GM12874 (cell line): Measurements from ENCODE around the gene FOXA2.

Experiments used
- CTCF ChIP-seq: IDR thresholded peaks from 2 replicates; pipeline ENCODE4 v1.5.1; 2011; ENCODE audit warnings: low read depth, mild to moderate bottlenecking, control low read depth, low read length, moderate library complexity; ENCODE audit not compliant: insufficient read depth

Gene FOXA2

GRCh38 chr20:22574545-22575086, 9.8 kb downstream of the FOXA2 start:
- no peak for TF ChIP-seq CTCF

GRCh38 chr20:22572491-22572890, 11.9 kb downstream of the FOXA2 start:
- TF ChIP-seq CTCF, result no peak

GRCh38 chr20:22572023-22572422, 12.3 kb downstream of the FOXA2 start:
- TF ChIP-seq CTCF, result no peak

- TF ChIP-seq CTCF, result no peak
Observed at GRCh38 chr20:22569353-22569752, 15.0 kb downstream of the FOXA2 start.

- TF ChIP-seq CTCF, result no peak
Observed at GRCh38 chr20:22568872-22569344, 15.5 kb downstream of the FOXA2 start.

- no peak for TF ChIP-seq CTCF
Observed at GRCh38 chr20:22567944-22568871, 16.2 kb downstream of the FOXA2 start.

- no peak for TF ChIP-seq CTCF
Observed at GRCh38 chr20:22566876-22567658, 17.3 kb downstream of the FOXA2 start.
